H9 (cell line): ENCODE measurements around the gene GRM3. TPM values are rescaled to one million over a fixed set of nuclear protein-coding genes. Genes with fewer than 3 reads are reported as not detected.

ENCODE experiments used
- DNase-seq: peaks from one replicate; pipeline ENCODE4 v3.0.0-alpha.2; 2017
- H2AFZ ChIP-seq: one replicate; pipeline ENCODE4 v1.6.1; 2013; ENCODE audit warnings: mild to moderate bottlenecking, low read length, control low read depth, moderate library complexity
- H2AK5ac ChIP-seq: 2 replicates; pipeline ENCODE4 v1.6.1; 2013; ENCODE audit warnings: low read length, control low read depth, mixed read lengths; ENCODE audit not compliant: insufficient read length
- H2BK120ac ChIP-seq: one replicate; pipeline ENCODE4 v1.6.1; 2013; ENCODE audit warnings: low read depth, mild to moderate bottlenecking, low read length, control low read depth, inconsistent platforms; ENCODE audit not compliant: poor library complexity, severe bottlenecking
- H2BK12ac ChIP-seq: 2 replicates; pipeline ENCODE4 v1.6.1; 2013; ENCODE audit warnings: low read length, control low read depth, mixed read lengths, low read depth; ENCODE audit not compliant: insufficient read length
- H2BK15ac ChIP-seq: 2 replicates; pipeline ENCODE4 v1.6.1; 2013; ENCODE audit warnings: low read depth, low read length, control low read depth
- H2BK20ac ChIP-seq: one replicate; pipeline ENCODE4 v1.6.1; 2013; ENCODE audit warnings: low read depth, mild to moderate bottlenecking, low read length, control low read depth, inconsistent platforms; ENCODE audit not compliant: poor library complexity, severe bottlenecking
- H2BK5ac ChIP-seq: 2 replicates; pipeline ENCODE4 v1.6.1; 2013; ENCODE audit warnings: low read length, control low read depth, mixed read lengths; ENCODE audit not compliant: insufficient read length
- H3K14ac ChIP-seq: 2 replicates; pipeline ENCODE4 v1.6.1; 2013; ENCODE audit warnings: low read length, control low read depth; ENCODE audit not compliant: insufficient read depth
- H3K18ac ChIP-seq: 2 replicates; pipeline ENCODE4 v1.6.1; 2013; ENCODE audit warnings: low read depth, mild to moderate bottlenecking, mixed read lengths, low read length, control low read depth; ENCODE audit not compliant: insufficient read length
- H3K23ac ChIP-seq: 2 replicates; pipeline ENCODE4 v1.6.1; 2013; ENCODE audit warnings: low read length, control low read depth, mixed read lengths, low read depth; ENCODE audit not compliant: insufficient read length
- H3K23me2 ChIP-seq: 2 replicates; pipeline ENCODE4 v1.6.1; 2013; ENCODE audit warnings: low read depth, mild to moderate bottlenecking, mixed read lengths, low read length, control low read depth; ENCODE audit not compliant: insufficient read length, poor library complexity, severe bottlenecking
- H3K27ac ChIP-seq: 2 replicates; pipeline ENCODE4 v1.5.1; 2013; ENCODE audit warnings: low read length, control low read depth, mixed read lengths, low read depth; ENCODE audit not compliant: insufficient read length
- H3K27me3 ChIP-seq: 2 replicates; pipeline ENCODE4 v1.6.1; 2013; ENCODE audit warnings: low read length, control low read depth, inconsistent platforms; ENCODE audit not compliant: insufficient read depth
- H3K4ac ChIP-seq: 2 replicates; pipeline ENCODE4 v1.6.1; 2013; ENCODE audit warnings: low read depth, mild to moderate bottlenecking, control low read depth, inconsistent platforms, low read length, moderate library complexity
- H3K4me1 ChIP-seq: 2 replicates; pipeline ENCODE4 v1.6.1; 2013; ENCODE audit warnings: low read length, control low read depth, inconsistent platforms; ENCODE audit not compliant: insufficient read depth
- H3K4me2 ChIP-seq: 2 replicates; pipeline ENCODE4 v1.6.1; 2013; ENCODE audit warnings: low read length, control low read depth, mixed read lengths; ENCODE audit not compliant: insufficient read length, insufficient read depth
- H3K56ac ChIP-seq: 2 replicates; pipeline ENCODE4 v1.6.1; 2013; ENCODE audit warnings: low read depth, mild to moderate bottlenecking, mixed read lengths, low read length, control low read depth; ENCODE audit not compliant: insufficient read length
- H3K79me1 ChIP-seq: 2 replicates; pipeline ENCODE4 v1.6.1; 2013; ENCODE audit warnings: low read depth, mild to moderate bottlenecking, moderate library complexity, low read length, control low read depth, inconsistent platforms; ENCODE audit not compliant: insufficient read depth, poor library complexity, severe bottlenecking
- H3K79me2 ChIP-seq: 2 replicates; pipeline ENCODE4 v1.6.1; 2013; ENCODE audit warnings: low read length, control low read depth, inconsistent platforms; ENCODE audit not compliant: insufficient read depth
- H3K9ac ChIP-seq: 2 replicates; pipeline ENCODE4 v1.6.1; 2013; ENCODE audit warnings: low read length, control low read depth, mixed read lengths; ENCODE audit not compliant: insufficient read length; ENCODE audit errors: extremely low read depth
- H3K9me3 ChIP-seq: one replicate; pipeline ENCODE4 v1.6.1; 2013; ENCODE audit warnings: low read depth, low read length, inconsistent platforms; ENCODE audit not compliant: control insufficient read depth
- H3T11ph ChIP-seq: one replicate; pipeline ENCODE4 v1.6.1; 2013; ENCODE audit warnings: mild to moderate bottlenecking, low read length, control low read depth, inconsistent platforms
- H4K20me1 ChIP-seq: one replicate; pipeline ENCODE4 v1.6.1; 2013; ENCODE audit not compliant: control insufficient read depth, insufficient read length, insufficient read depth
- H4K5ac ChIP-seq: 2 replicates; pipeline ENCODE4 v1.6.1; 2013; ENCODE audit warnings: low read depth, mild to moderate bottlenecking, mixed read lengths, low read length, control low read depth; ENCODE audit not compliant: insufficient read length
- H4K8ac ChIP-seq: replicated peaks from 2 replicates; pipeline ENCODE4 v1.6.1; 2013; ENCODE audit warnings: low read length, control low read depth, mixed read lengths, low read depth; ENCODE audit not compliant: insufficient read length
- H4K91ac ChIP-seq: 2 replicates; pipeline ENCODE4 v1.6.1; 2013; ENCODE audit warnings: low read depth, mild to moderate bottlenecking, moderate library complexity, mixed read lengths, low read length, control low read depth; ENCODE audit not compliant: insufficient read length
- H3K27ac Mint-ChIP-seq, 3 experiments: 2 replicates in 2 of 3; 3 replicates in 1 of 3; pipeline ENCODE4 v1.8.0; 2020 to 2021; ENCODE audit warnings: mixed read lengths in 3 of 3, mild to moderate bottlenecking in 1 of 3, moderate library complexity in 1 of 3
- H3K27me3 Mint-ChIP-seq: 2 replicates; pipeline ENCODE4 v1.8.0; 2021; ENCODE audit warnings: low read depth, mild to moderate bottlenecking, moderate library complexity, mixed read lengths
- H3K36me3 Mint-ChIP-seq, 3 experiments: 2 replicates in 2 of 3; 3 replicates in 1 of 3; pipeline ENCODE4 v1.8.0; 2020 to 2021; ENCODE audit warnings: low read depth in 3 of 3, mixed read lengths in 3 of 3; ENCODE audit not compliant: insufficient read depth in 1 of 3
- H3K4me1 Mint-ChIP-seq, 2 experiments: 2 replicates each; pipeline ENCODE4 v1.8.0; 2020; ENCODE audit warnings: mixed read lengths in 2 of 2
- H3K4me3 Mint-ChIP-seq, 2 experiments: 2 replicates in 1 of 2; 3 replicates in 1 of 2; pipeline ENCODE4 v1.8.0; 2020 to 2021; ENCODE audit warnings: mild to moderate bottlenecking in 2 of 2, mixed read lengths in 2 of 2, moderate library complexity in 1 of 2
- H3K9me3 Mint-ChIP-seq, 2 experiments: 2 replicates in 1 of 2; 3 replicates in 1 of 2; pipeline ENCODE4 v1.8.0; 2020; ENCODE audit warnings: mild to moderate bottlenecking in 2 of 2, mixed read lengths in 2 of 2, moderate library complexity in 1 of 2
- CTCF ChIP-seq: fragments of 200-600 bp; sonication (generic); conservative IDR thresholded peaks from 3 replicates; pipeline ENCODE4 v1.8.0; 2021; ENCODE audit warnings: antibody characterized with exemption, mild to moderate bottlenecking
- total RNA-seq: library from RNA; stranded (reverse); gene quantifications from 2 replicates; pipeline ENCODE4 v1.2.1, GENCODE V29; 2021

GRM3 gene
- total RNA-seq, 1 experiment from 2014 or later: 0.15 TPM

GRCh38 chr7:86900886-86901285 is 257.2 kb downstream of the GRM3 start:
- no peaks in the 10 kb centered on the region for H3K27me3 Mint-ChIP-seq
- no peak for TF ChIP-seq CTCF

More at GRCh38 chr7:86900886-86901285, 257.2 kb downstream of the GRM3 start:
- no peaks in the 10 kb centered on the region for H3K9me3 ChIP-seq
- no peak overlapping the region for H4K8ac ChIP-seq
- H2BK12ac ChIP-seq: no peak overlapping the region
- no peaks in the 10 kb centered on the region for H3K79me1 ChIP-seq
- no peak overlapping the region for H2BK120ac ChIP-seq
- no peak overlapping the region for H3K9ac ChIP-seq
- no peak overlapping the region for H3K14ac ChIP-seq
- H2AFZ ChIP-seq: no peak overlapping the region
- Mint-ChIP-seq H3K27ac (no peak overlapping the region), H3K36me3 (peaks cover 3 to 13% (median 12%) of the 10 kb centered on the region in 3 experiments; a peak in 5 of 7 replicates), H3K4me3 (no peak overlapping the region), H3K4me1 (no peaks in the 10 kb centered on the region), H3K9me3 (no peaks in the 10 kb centered on the region)
- no peak for DNase-seq
- H2AK5ac ChIP-seq: no peak overlapping the region
- no peak overlapping the region for H4K91ac ChIP-seq
- no peaks in the 10 kb centered on the region for H3K27me3 ChIP-seq
- no peaks in the 10 kb centered on the region for H3K4me1 ChIP-seq
- H3K23ac ChIP-seq: no peak overlapping the region
- no peaks in the 10 kb centered on the region for H3K79me2 ChIP-seq
- H3T11ph ChIP-seq: no peak overlapping the region
- no peaks in the 10 kb centered on the region for H4K20me1 ChIP-seq
- no peak overlapping the region for H3K56ac ChIP-seq
- H3K18ac ChIP-seq: no peak overlapping the region
- H4K5ac ChIP-seq: no peak overlapping the region
- no peak overlapping the region for H2BK20ac ChIP-seq
- H3K4ac ChIP-seq: no peak overlapping the region
- H3K4me2 ChIP-seq: no peak overlapping the region
- no peak overlapping the region for H3K27ac ChIP-seq
- no peaks in the 10 kb centered on the region for H3K23me2 ChIP-seq
- no peak overlapping the region for H2BK5ac ChIP-seq
- H2BK15ac ChIP-seq: no peak overlapping the region
